Adrenal gland (tissue), 12 donors: Measurements from ENCODE around the gene TDRD12. TPM values are rescaled to one million over a fixed set of nuclear protein-coding genes. Genes with fewer than 3 reads are reported as not detected.

Experiments used
- DNase-seq, 7 donors: peaks; one replicate each; pipeline ENCODE4 v3.0.0-alpha.2; 2019 to 2020
- H3K27ac ChIP-seq, 5 donors: fragments of 200-600 bp; sonication (generic) in 4 of 5; 1 replicate in 3 of 5; 2 replicates in 2 of 5; pipeline versions ENCODE4 v1.5.1 to v1.8.0; 2016 to 2020; ENCODE audit warnings: mild to moderate bottlenecking in 1 of 5
- H3K27me3 ChIP-seq: fragments of 200-600 bp; 2 replicates; pipeline ENCODE4 v1.8.0; 2021
- H3K36me3 ChIP-seq, 2 donors: fragments of 200-600 bp; replicated peaks in 1 of 2; 1 replicate in 1 of 2; 2 replicates in 1 of 2; pipeline versions ENCODE4 v1.5.1 to v1.8.0; 2018 to 2022
- H3K4me1 ChIP-seq, 2 donors: fragments of 200-600 bp; replicated peaks in 1 of 2; 1 replicate in 1 of 2; 2 replicates in 1 of 2; pipeline versions ENCODE4 v1.5.1 to v1.8.0; 2018 to 2021
- H3K4me3 ChIP-seq, 4 donors: fragments of 200-600 bp; sonication (generic) in 3 of 4; one replicate each; pipeline ENCODE4 v1.5.1; 2016 to 2018
- H3K9me3 ChIP-seq, 3 donors: fragments of 200-600 bp; sonication (generic) in 1 of 3; replicated peaks in 1 of 3; 1 replicate in 2 of 3; 2 replicates in 1 of 3; pipeline versions ENCODE4 v1.5.1 to v1.8.0; 2016 to 2021
- CTCF ChIP-seq, 6 experiments: fragments of 450-650 bp in 4 of 6; fragments of 200-600 bp in 2 of 6; sonication (generic) in 1 of 6; IDR thresholded peaks; 1 replicate in 5 of 6; 2 replicates in 1 of 6; pipeline versions ENCODE4 v1.5.1 to v1.8.0; 2016 to 2021; ENCODE audit warnings: antibody characterized with exemption in 6 of 6, mild to moderate bottlenecking in 2 of 6, moderate library complexity in 1 of 6
- POLR2A ChIP-seq, 2 donors: fragments of 450-650 bp; IDR thresholded peaks; one replicate each; pipeline ENCODE4 v1.6.1; 2017; ENCODE audit warnings: antibody characterized with exemption in 2 of 2, mild to moderate bottlenecking in 2 of 2, moderate library complexity in 1 of 2
- WGBS, 4 donors: extraction: QIAGEN DNeasy Blood & Tissue Kit in 2 of 4; methylation state at CpG; one replicate each; pipeline versions ENCODE4 v1.1.5 to v1.1.7; 2013 to 2017; 5-methylcytosine and 5-hydroxymethylcytosine counted together
- intact Hi-C, 2 donors: fragments of 100-400 bp; cut with DNase I; formaldehyde crosslinking; loops; one replicate each; pipeline versions ENCODE4 v1.14.1 to v1.15.0; 2022 to 2023
- polyA plus RNA-seq, 3 donors: library from polyadenylated mRNA; stranded (reverse); fragments of 200-250 nt in 2 of 3; fragments of 350-450 nt in 1 of 3; fragmentation: Illumina TruSeq in 1 of 3; extraction: RNeasy Lipid Tissue Mini Kit (QIAGEN cat#74804) in 1 of 3; gene quantifications; one replicate each; pipeline ENCODE4 v1.2.3, GENCODE V29; 2013 to 2014
- total RNA-seq, 9 donors: library from RNA; depleted of rRNA in 4 of 9; stranded (reverse); fragments of >200 nt in 4 of 9; fragments of 120-200 nt in 1 of 9; fragmentation: NEBNext Ultra II Directional in 1 of 9; extraction: Animal tissue kit (Norgen Biotek cat#: 25700) in 1 of 9; gene quantifications; one replicate each; pipeline versions ENCODE4 v1.1.0 to v1.2.4, GENCODE V29; 2013 to 2023
- donor health status: healthy with polysubstance abuse.
- donor health status: Bipolar disorder and iron deficiency.
- donor health status: DM: yes; HTN: yes; CAD: no.
- donor health status: DM: no; HTN: no; CAD: no.
- donor health status: DM: no; HTN: no; CAD: no.
- donor health status: DM: yes; HTN: yes; CAD: no.

TDRD12 gene
- total and polyA plus RNA-seq, 12 donors: 0.08 to 3.7 (median 1.1) TPM; not detected in 2

- peaks cover 11 to 26% of the 10 kb centered on the region in 2 donors for H3K4me1 ChIP-seq
- intact Hi-C loops: no loop called here
These were observed 43.2 kb upstream of the TDRD12 start for GRCh38 chr19:32676186-32676894.

GRCh38 chr19:32676895-32677359, 42.6 kb upstream of the TDRD12 start:
- intact Hi-C loops: no loop called here
- Histone ChIP-seq H3K27ac (no peak overlapping the region), H3K27me3 (peaks cover 6% of the 10 kb centered on the region), H3K9me3 (no peaks in the 10 kb centered on the region), H3K4me1 (peaks cover 11 to 26% of the 10 kb centered on the region in 2 donors), H3K36me3 (no peaks in the 10 kb centered on the region), H3K4me3 (peak overlapping the region in 1 of 4 donors; percentile 84)
- DNase-seq: no peak
- TF ChIP-seq CTCF (IDR thresholded peaks at IDR 0.05): no peak
- TF ChIP-seq POLR2A (IDR thresholded peaks at IDR 0.05): no peak
- WGBS, 4 donors: 38 to 60% (median 42%) methylated on average over 15 to 33 of the region's 33 CpGs

More at GRCh38 chr19:32676186-32676894, 43.2 kb upstream of the TDRD12 start:
- Histone ChIP-seq H3K4me3 (peak overlapping the region in 2 of 4 donors; percentile 54 to 84), H3K27ac (peak overlapping the region in 1 of 5 donors; percentile 92), H3K27me3 (peaks cover 6% of the 10 kb centered on the region), H3K36me3 (no peaks in the 10 kb centered on the region), H3K9me3 (no peaks in the 10 kb centered on the region)
- DNase-seq: peak in 5 of 7 donors; percentile 22 to 43 (median 35)
- 2% methylated on average over 93 of the region's 93 CpGs; no CpG with 5 or more reads in 2 of the 4 donors for WGBS, 4 donors
- no peak for TF ChIP-seq CTCF (IDR thresholded peaks at IDR 0.05)
- TF ChIP-seq POLR2A (IDR thresholded peaks at IDR 0.05): no peak

- Histone ChIP-seq H3K4me1 (peaks cover 11 to 26% of the 10 kb centered on the region in 2 donors), H3K36me3 (no peaks in the 10 kb centered on the region), H3K27ac (no peak overlapping the region), H3K27me3 (peaks cover 6% of the 10 kb centered on the region), H3K4me3 (no peak overlapping the region), H3K9me3 (no peaks in the 10 kb centered on the region)
- intact Hi-C loops: no loop called here
- DNase-seq: no peak
- 70 to 77% (median 74%) methylated on average over 8 to 9 of the region's 9 CpGs for WGBS, 4 donors
- TF ChIP-seq CTCF (IDR thresholded peaks at IDR 0.05) (no peak), POLR2A (IDR thresholded peaks at IDR 0.05) (no peak)
These were observed 41.9 kb upstream of the TDRD12 start for GRCh38 chr19:32677657-32678056.

GRCh38 chr19:32680986-32681385, 38.6 kb upstream of the TDRD12 start:
- peaks cover 6% of the 10 kb centered on the region for H3K27me3 ChIP-seq
- 34 to 38% (median 37%) methylated on average over 2 of the region's 2 CpGs for WGBS, 4 donors
- no peaks in the 10 kb centered on the region for H3K36me3 ChIP-seq
- intact Hi-C loops: no loop called here
- no peak overlapping the region for H3K4me3 ChIP-seq
- DNase-seq: no peak
- no peaks in the 10 kb centered on the region for H3K9me3 ChIP-seq
- TF ChIP-seq POLR2A (IDR thresholded peaks at IDR 0.05) (no peak), CTCF (IDR thresholded peaks at IDR 0.05) (no peak)
- no peak overlapping the region for H3K27ac ChIP-seq
- H3K4me1 ChIP-seq: peaks cover 0 to 8% of the 10 kb centered on the region in 2 donors
